Vagina (tissue), 2 donors: ENCODE measurements around the gene MYLK.

ENCODE experiments used
- CTCF ChIP-seq, 3 experiments: fragments of 450-650 bp in 2 of 3; fragments of 200-600 bp in 1 of 3; sonication (generic) in 1 of 3; IDR thresholded peaks; one replicate each; pipeline ENCODE4 v1.5.1; 2017 to 2019; ENCODE audit warnings: antibody characterized with exemption in 3 of 3, mild to moderate bottlenecking in 2 of 3, moderate library complexity in 2 of 3
- POLR2A ChIP-seq, 2 donors: fragments of 450-650 bp; IDR thresholded peaks; one replicate each; pipeline ENCODE4 v1.6.1; 2017; ENCODE audit warnings: antibody characterized with exemption in 2 of 2, mild to moderate bottlenecking in 2 of 2, moderate library complexity in 2 of 2
- POLR2AphosphoS5 ChIP-seq, 2 donors: sonication (generic); formaldehyde crosslinking; IDR thresholded peaks; one replicate each; pipeline ENCODE4 v1.9.0; 2017; ENCODE audit warnings: antibody characterized with exemption in 2 of 2, mild to moderate bottlenecking in 2 of 2, low read depth in 1 of 2; ENCODE audit not compliant: insufficient read depth in 1 of 2

- TF ChIP-seq CTCF (IDR thresholded peaks at IDR 0.05) = no peak
- TF ChIP-seq POLR2A (IDR thresholded peaks at IDR 0.05) = no peak
- TF ChIP-seq POLR2AphosphoS5 (IDR thresholded peaks at IDR 0.05; ENCODE audit: insufficient read depth in 1 of 2, low read depth in 1 of 2) = no peak
Measured at GRCh38 chr3:123802007-123802625, 82.0 kb downstream of the MYLK start.
